ENCODE measurements around the gene SPOCK1. TPM values are rescaled to one million over a fixed set of nuclear protein-coding genes. Genes with fewer than 3 reads are reported as not detected.

The SPOCK1 gene
- total and polyA plus RNA-seq, 2 donors (not counting 3 experiments of a cell fraction or from before 2014, with no cell fraction given), result 144 to 280 TPM

DNA sequence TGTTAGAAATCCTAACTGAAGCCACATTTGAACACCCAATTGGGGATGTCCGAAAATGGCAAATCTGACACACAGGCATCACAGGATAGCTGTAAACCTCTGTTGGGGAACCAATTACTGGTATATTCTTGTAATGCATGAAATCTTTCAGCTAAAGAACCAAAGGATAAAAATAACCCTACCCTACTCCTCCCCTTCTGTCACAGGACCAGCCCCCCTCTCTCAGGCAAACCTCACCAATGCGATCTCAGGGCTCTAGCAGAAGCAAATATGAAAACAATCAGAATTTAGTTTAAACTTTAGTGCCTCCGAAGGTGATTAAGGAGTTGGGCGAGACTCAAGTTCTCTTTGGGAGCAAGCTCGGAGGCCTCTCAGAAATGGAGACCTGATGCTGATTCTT is 499.3 kb downstream of the SPOCK1 start:
- Histone ChIP-seq H3K9ac (replicated peaks; ENCODE audit: extremely low read depth, insufficient read depth, low read length) (no peak overlapping the region), H3K36me3 (ENCODE audit: control insufficient read depth in 2 of 2, extremely low read depth in 1 of 2, insufficient read depth in 2 of 2, low read length in 2 of 2) (no peaks in the 10 kb centered on the region), H3K27ac (ENCODE audit: insufficient read depth, low read depth, low read length) (no peak overlapping the region), H3K4me3 (replicated peaks in 1 of 3; ENCODE audit: insufficient read depth in 1 of 3, low read depth in 1 of 3, low read length in 3 of 3) (no peak overlapping the region), H3K9me3 (replicated peaks; ENCODE audit: control insufficient read depth, insufficient read depth, low read length) (no peaks in the 10 kb centered on the region), H3K79me2 (ENCODE audit: control insufficient read depth, insufficient read depth, low read length) (no peaks in the 10 kb centered on the region), H4K20me1 (replicated peaks; ENCODE audit: control insufficient read depth, extremely low read depth, insufficient read depth, low read length) (no peaks in the 10 kb centered on the region), H3K4me1 (ENCODE audit: control insufficient read depth, extremely low read depth, insufficient read depth, low read length) (peaks cover 5% of the 10 kb centered on the region), H3K27me3 (ENCODE audit: control insufficient read depth in 2 of 2, insufficient read depth in 2 of 2, low read length in 2 of 2) (no peaks in the 10 kb centered on the region), H2AFZ (ENCODE audit: low read depth, low read length) (no peak overlapping the region), H3K4me2 (ENCODE audit: insufficient read depth, low read length) (no peak overlapping the region), H3K9me1 (replicated peaks; ENCODE audit: control insufficient read depth, extremely low read depth, insufficient read depth, low read length) (no peaks in the 10 kb centered on the region)
- POLR2A ChIA-PET, result no interaction called here
- intact Hi-C loops (cut with micrococcal nuclease), result no loop called here
- DNase-seq (ENCODE audit: low read depth, low spot score) (no peak), FAIRE-seq (no peak)
- TF ChIP-seq JUN (IDR thresholded peaks at IDR 0.05; ENCODE audit: borderline replicate concordance, insufficient read depth, insufficient read length, low read depth) (no peak), POLR2AphosphoS5 (IDR thresholded peaks at IDR 0.05; ENCODE audit: insufficient read depth, low read depth, low read length) (no peak), FOS (IDR thresholded peaks at IDR 0.05; ENCODE audit: borderline replicate concordance, insufficient read depth, low read length) (no peak), POLR2A (IDR thresholded peaks at IDR 0.05; ENCODE audit: low read depth, low read length) (no peak), GATA2 (IDR thresholded peaks at IDR 0.05; ENCODE audit: insufficient read depth, insufficient read length, low read depth, low read length) (no peak)
- TF ChIP-seq, protein P1, sequence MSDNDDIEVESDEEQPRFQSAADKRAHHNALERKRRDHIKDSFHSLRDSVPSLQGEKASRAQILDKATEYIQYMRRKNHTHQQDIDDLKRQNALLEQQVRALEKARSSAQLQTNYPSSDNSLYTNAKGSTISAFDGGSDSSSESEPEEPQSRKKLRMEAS (IDR thresholded peaks at IDR 0.05; ENCODE audit: insufficient read depth, insufficient read length), result no peak
- CTCF ChIA-PET, result interaction anchor here (1.3 to 1.9 kb wide), 2 partner anchors 11 to 23 kb away, joined by 4 to 6 read pairs; no protein-coding TSS in a partner anchor
- no TSS peak for BruUV-seq (replicated peaks)
- dilution Hi-C loops (cut with MboI; ENCODE audit: extremely low pct_ligation_motif_present, low sequenced_read_pairs), result no loop called here

DNA sequence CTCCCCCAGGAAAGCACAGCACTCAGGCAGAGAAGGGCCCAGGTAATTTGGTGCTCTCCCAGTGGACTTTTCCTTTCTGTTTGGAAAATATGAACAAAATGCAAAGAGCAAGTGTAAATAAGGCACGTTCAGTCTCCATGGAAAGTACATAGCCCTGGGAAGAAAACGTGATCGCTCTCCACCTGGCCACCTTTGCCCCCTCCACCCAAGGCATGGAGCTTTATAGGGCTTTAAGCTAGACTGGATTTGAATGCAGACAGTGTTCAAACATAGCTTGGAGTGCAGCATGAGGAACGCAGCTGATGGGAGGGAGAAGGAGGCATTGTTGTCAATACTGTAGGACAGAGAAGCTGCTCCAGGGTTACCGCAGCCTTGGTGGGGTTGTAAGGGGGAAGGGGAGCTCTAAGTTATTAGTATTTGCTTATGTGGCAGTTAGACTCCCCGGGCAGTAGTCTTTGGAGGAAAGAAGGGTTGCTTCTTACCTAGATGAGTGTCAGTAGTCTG is 500.2 kb downstream of the SPOCK1 start:
- no TSS peak for BruUV-seq (replicated peaks)
- no peaks in the 10 kb centered on the region for H3K79me2 ChIP-seq (ENCODE audit: control insufficient read depth, insufficient read depth, low read length)
- no peak overlapping the region for H3K4me3 ChIP-seq (replicated peaks in 1 of 3; ENCODE audit: insufficient read depth in 1 of 3, low read depth in 1 of 3, low read length in 3 of 3)
- dilution Hi-C loops (cut with MboI; ENCODE audit: extremely low pct_ligation_motif_present, low sequenced_read_pairs), result no loop called here
- ChIA-PET CTCF (interaction anchor here (1.3 to 1.9 kb wide), 2 partner anchors 12 to 24 kb away, joined by 4 to 6 read pairs; no protein-coding TSS in a partner anchor), POLR2A (no interaction called here)
- H3K9ac ChIP-seq (replicated peaks; ENCODE audit: extremely low read depth, insufficient read depth, low read length), result no peak overlapping the region
- H3K4me1 ChIP-seq (ENCODE audit: control insufficient read depth, extremely low read depth, insufficient read depth, low read length), result peaks cover 5% of the 10 kb centered on the region
- no peak overlapping the region for H2AFZ ChIP-seq (ENCODE audit: low read depth, low read length)
- H3K36me3 ChIP-seq (ENCODE audit: control insufficient read depth in 2 of 2, extremely low read depth in 1 of 2, insufficient read depth in 2 of 2, low read length in 2 of 2), result no peaks in the 10 kb centered on the region
- DNase-seq (ENCODE audit: low read depth, low spot score) (no peak), FAIRE-seq (no peak)
- no peaks in the 10 kb centered on the region for H3K9me3 ChIP-seq (replicated peaks; ENCODE audit: control insufficient read depth, insufficient read depth, low read length)
- no peak overlapping the region for H3K4me2 ChIP-seq (ENCODE audit: insufficient read depth, low read length)
- no peak overlapping the region for H3K27ac ChIP-seq (ENCODE audit: insufficient read depth, low read depth, low read length)
- H3K9me1 ChIP-seq (replicated peaks; ENCODE audit: control insufficient read depth, extremely low read depth, insufficient read depth, low read length), result no peaks in the 10 kb centered on the region
- intact Hi-C loops (cut with micrococcal nuclease), result no loop called here
- no peaks in the 10 kb centered on the region for H4K20me1 ChIP-seq (replicated peaks; ENCODE audit: control insufficient read depth, extremely low read depth, insufficient read depth, low read length)
- no peaks in the 10 kb centered on the region for H3K27me3 ChIP-seq (ENCODE audit: control insufficient read depth in 2 of 2, insufficient read depth in 2 of 2, low read length in 2 of 2)
- TF ChIP-seq, protein P1 (IDR thresholded peaks at IDR 0.05; ENCODE audit: insufficient read depth, insufficient read length), result no peak
- TF ChIP-seq EZH2 (IDR thresholded peaks at IDR 0.05; ENCODE audit: borderline replicate concordance, low read depth, low read length, severe bottlenecking), result no peak
- TF ChIP-seq GATA2 (IDR thresholded peaks at IDR 0.05; ENCODE audit: insufficient read depth, insufficient read length, low read depth, low read length), result no peak
- TF ChIP-seq POLR2A (IDR thresholded peaks at IDR 0.05; ENCODE audit: low read depth, low read length), result no peak
- TF ChIP-seq FOS (IDR thresholded peaks at IDR 0.05; ENCODE audit: borderline replicate concordance, insufficient read depth, low read length), result no peak
- no peak for TF ChIP-seq POLR2AphosphoS5 (IDR thresholded peaks at IDR 0.05; ENCODE audit: insufficient read depth, low read depth, low read length)
- no peak for TF ChIP-seq MYC (IDR thresholded peaks at IDR 0.05; ENCODE audit: low read depth, low read length)
- no peak for TF ChIP-seq JUN (IDR thresholded peaks at IDR 0.05; ENCODE audit: borderline replicate concordance, insufficient read depth, insufficient read length, low read depth)
- TF ChIP-seq, protein P2, sequence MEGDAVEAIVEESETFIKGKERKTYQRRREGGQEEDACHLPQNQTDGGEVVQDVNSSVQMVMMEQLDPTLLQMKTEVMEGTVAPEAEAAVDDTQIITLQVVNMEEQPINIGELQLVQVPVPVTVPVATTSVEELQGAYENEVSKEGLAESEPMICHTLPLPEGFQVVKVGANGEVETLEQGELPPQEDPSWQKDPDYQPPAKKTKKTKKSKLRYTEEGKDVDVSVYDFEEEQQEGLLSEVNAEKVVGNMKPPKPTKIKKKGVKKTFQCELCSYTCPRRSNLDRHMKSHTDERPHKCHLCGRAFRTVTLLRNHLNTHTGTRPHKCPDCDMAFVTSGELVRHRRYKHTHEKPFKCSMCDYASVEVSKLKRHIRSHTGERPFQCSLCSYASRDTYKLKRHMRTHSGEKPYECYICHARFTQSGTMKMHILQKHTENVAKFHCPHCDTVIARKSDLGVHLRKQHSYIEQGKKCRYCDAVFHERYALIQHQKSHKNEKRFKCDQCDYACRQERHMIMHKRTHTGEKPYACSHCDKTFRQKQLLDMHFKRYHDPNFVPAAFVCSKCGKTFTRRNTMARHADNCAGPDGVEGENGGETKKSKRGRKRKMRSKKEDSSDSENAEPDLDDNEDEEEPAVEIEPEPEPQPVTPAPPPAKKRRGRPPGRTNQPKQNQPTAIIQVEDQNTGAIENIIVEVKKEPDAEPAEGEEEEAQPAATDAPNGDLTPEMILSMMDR (IDR thresholded peaks at IDR 0.05; ENCODE audit: extremely low read depth in 1 of 2, insufficient read depth in 1 of 2, low read depth in 1 of 2, low read length in 2 of 2), result no peak

Data from endothelial cell of umbilical vein (primary cell).